HG02852 (cell line): ENCODE measurements around the gene FRA10AC1.

Experiments used
- ATAC-seq: cut with Tn5 transposase; IDR thresholded peaks from one replicate; pipeline ENCODE4 v1.9.1; 2021; ENCODE audit warnings: mild to moderate bottlenecking, moderate library complexity; ENCODE audit not compliant: unreplicated experiment

Gene FRA10AC1, protein sequence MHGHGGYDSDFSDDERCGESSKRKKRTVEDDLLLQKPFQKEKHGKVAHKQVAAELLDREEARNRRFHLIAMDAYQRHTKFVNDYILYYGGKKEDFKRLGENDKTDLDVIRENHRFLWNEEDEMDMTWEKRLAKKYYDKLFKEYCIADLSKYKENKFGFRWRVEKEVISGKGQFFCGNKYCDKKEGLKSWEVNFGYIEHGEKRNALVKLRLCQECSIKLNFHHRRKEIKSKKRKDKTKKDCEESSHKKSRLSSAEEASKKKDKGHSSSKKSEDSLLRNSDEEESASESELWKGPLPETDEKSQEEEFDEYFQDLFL

DNA sequence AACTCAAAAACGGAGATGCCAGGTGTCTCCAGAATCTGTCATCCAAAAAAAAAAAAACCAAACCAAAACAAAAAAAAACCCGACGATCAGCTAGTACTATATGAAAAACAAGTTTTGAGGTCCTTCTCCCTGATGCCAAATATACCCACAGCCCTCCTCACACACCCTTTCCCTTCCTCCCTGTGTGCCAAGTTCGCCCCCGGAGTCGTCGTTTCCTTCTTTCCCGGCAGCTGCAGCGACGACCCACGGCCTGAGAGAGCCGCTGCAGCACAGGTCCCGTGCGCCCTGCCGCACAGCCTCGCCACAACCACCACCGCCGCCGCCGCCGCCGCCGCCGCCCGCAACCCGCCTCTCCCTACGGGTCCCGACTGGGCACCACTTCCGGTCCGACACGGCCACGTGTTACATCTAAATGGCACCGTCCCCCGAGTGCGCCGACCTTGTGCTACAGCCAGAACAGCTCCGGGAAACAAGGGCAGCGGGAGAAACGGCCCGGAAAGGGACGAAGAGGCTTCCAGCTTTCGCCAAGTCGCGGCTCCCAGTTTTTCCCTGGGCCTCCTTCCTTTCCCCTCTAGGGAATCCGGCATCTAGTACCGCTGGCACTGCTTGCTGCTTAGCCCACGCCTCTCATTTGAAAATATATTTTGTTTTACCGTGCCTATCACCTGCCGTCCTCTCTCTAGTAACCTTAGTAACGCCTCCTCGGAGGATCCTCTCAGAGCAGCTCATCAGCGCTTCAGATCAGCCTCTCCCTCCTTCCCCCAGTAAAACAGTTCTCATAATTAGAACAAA lies at the start of gene FRA10AC1:
FRA10AC1 (minus strand) TSS at position 383 of the 792 bp plus-strand sequence. CDS start 2,486 bp downstream, outside the sequence.
- ATAC-seq: peak; percentile 84

GRCh38 chr10:93751832-93752231 lies 49.4 kb upstream of the FRA10AC1 start:
- no peak for ATAC-seq

- ATAC-seq: no peak
Observed at GRCh38 chr10:93751124-93751523, 48.7 kb upstream of the FRA10AC1 start.

- no peak for ATAC-seq
Observed at GRCh38 chr10:93749218-93749799, 46.9 kb upstream of the FRA10AC1 start.

- ATAC-seq: no peak
Observed at GRCh38 chr10:93746844-93747284, 44.5 kb upstream of the FRA10AC1 start.

GRCh38 chr10:93745408-93746065 lies 43.1 kb upstream of the FRA10AC1 start:
- ATAC-seq: no peak

- peak; percentile 80 for ATAC-seq
Observed at GRCh38 chr10:93742633-93743349, 40.4 kb upstream of the FRA10AC1 start.

DNA sequence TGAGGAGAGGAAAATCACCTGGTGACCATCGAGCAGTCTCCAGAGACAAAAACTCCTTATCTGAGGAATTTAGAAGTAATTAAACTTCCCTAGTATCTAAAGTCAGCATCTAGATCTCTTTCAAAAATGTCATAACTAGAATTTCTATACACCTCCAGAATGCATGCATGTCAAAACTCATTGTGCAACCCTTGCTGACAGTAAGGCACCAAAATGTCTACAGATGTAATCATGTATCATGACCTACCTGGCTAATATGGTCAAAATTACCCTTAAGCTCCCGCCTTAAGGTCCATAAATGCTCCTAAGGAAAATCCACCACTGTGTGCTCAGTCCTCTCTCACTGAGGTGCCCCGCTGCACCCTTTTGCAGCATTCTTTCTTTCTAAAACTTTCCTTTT lies 39.0 kb upstream of the FRA10AC1 start:
- ATAC-seq: no peak

DNA sequence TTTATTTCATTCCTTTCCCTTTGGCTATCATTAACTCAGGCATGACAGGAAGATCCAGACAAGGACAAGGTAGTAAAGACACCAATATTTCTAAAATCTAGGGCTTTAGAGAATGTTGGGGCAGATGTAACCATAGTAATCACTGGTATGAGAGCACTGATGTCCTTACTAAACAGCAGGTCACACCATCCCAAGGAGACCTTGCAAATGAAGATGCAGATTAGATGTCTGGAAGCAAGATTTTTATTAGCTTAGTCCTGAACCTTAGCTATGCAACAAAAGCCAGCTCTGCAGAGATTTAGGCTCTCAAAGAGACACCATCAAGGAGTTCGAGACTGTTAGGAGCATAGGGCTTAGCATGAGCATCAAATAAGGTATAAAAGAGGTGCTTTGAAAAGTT lies 23.6 kb upstream of the FRA10AC1 start:
- no peak for ATAC-seq

DNA sequence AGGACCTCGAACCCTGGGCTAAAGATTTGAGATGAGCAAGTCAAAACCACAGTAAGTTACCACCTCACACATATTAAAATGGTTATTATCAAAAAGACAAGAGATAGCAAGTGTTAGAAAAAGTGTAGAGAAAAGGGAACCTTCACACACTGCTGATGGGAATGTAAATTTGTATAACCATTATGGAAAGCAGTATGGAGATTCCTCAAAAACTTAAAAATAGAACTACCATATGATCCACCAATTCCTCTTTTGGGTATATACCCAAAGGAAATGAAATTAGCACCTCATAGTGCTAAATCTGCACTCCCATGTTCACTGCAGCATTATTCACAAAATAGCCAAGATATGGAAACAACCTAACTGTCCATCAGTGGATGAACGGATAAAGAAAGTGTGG lies 20.8 kb upstream of the FRA10AC1 start:
- ATAC-seq: no peak

GRCh38 chr10:93722550-93722949 lies 20.2 kb upstream of the FRA10AC1 start:
- no peak for ATAC-seq

GRCh38 chr10:93719901-93720300 lies 17.5 kb upstream of the FRA10AC1 start:
- no peak for ATAC-seq

GRCh38 chr10:93718937-93719725 lies 16.7 kb upstream of the FRA10AC1 start:
- peak; percentile 55 for ATAC-seq

DNA sequence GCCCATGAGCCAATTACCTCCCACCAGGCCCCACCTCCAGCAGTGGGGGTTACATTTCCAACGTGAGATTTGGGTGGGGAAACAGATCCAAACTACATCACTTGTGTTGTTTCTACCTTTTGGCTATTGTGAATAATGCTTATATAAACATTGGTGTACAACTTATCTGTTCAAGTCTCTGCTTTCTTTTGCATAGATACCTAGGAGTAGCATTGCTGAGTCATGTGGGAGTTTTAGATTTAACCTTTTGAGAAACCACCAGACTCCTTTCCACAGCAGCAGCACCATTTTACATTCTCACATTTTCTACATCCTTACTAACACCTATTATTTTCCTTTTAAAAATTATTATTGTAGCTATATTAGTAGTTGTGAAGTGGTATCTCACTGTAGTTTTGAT lies 14.4 kb upstream of the FRA10AC1 start:
- no peak for ATAC-seq

GRCh38 chr10:93715345-93715744 lies 13.0 kb upstream of the FRA10AC1 start:
- ATAC-seq: peak; percentile 87

- no peak for ATAC-seq
Observed at GRCh38 chr10:93712593-93712992, 10.2 kb upstream of the FRA10AC1 start.

DNA sequence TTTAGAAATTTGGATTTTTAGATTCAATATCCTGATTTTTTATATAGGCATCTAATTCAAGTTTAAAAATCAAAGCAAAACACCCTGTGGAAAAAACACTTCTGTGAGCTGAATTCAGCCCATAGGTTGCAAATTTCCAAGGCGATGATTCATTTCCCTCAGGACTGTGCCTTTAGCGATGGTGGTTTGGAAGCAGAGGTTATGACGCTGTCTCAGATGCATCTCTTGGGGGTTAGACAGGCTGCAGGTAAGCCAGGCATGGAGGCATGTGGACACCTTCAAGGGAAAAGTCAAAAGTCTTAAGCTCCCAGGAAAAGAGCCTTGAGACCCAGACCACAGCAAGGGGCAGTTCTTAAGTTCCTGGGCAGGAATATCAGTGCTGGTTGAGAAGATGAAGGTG lies 9.5 kb upstream of the FRA10AC1 start:
- no peak for ATAC-seq

DNA sequence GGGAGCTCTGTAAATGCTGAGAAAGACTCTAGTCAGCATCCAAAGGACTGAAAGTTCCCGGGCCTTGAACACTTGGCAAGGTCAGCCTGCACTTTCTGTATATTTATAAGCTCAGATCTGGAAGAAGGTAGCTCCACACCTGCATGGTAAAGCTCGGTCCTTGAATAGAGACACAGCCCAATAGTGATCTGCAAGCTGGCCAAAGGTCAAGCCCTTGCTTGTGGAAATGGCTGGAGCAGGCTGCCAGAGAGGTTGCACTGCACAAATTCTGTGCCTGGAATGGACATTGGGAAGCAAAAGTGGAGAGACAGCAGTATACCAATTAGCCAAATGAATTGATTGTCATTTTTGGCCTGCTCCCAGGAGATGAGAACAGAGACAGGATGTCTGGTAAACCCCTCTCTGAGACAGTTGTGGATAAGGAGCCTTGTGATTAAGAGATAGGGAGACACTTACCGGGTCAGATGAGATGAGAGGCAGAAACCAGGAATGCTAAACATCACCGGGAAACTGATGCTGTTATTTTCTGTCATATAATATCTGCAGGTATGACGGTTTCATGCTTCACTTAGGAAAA lies 8.0 kb upstream of the FRA10AC1 start:
- ATAC-seq: no peak

- no peak for ATAC-seq
Observed at GRCh38 chr10:93707623-93708022, 5.2 kb upstream of the FRA10AC1 start.
